Upper lobe of right lung (tissue), 1 donor: ENCODE results near the gene SLC24A4. TPM values are rescaled to one million over a fixed set of nuclear protein-coding genes. Genes with fewer than 3 reads are reported as not detected.
"Not testable (repeated sequence)": the region's sequence is repeated elsewhere in the genome, so short reads cannot be mapped to it uniquely, and the experiment has no call there.

ENCODE experiments used
- ATAC-seq: fragments of 200-7000 bp; cut with Tn5 transposase; one replicate; pipeline ENCODE4 v1.9.1; 2020; ENCODE audit warnings: mild to moderate bottlenecking, moderate library complexity
- DNase-seq: peaks from one replicate; pipeline ENCODE4 v3.0.0-alpha.2; 2020
- H3K27ac ChIP-seq: fragments of 200-600 bp; one replicate; pipeline ENCODE4 v1.8.0; 2022
- H3K27me3 ChIP-seq: fragments of 200-600 bp; one replicate; pipeline ENCODE4 v1.8.0; 2022; ENCODE audit warnings: mild to moderate bottlenecking
- H3K36me3 ChIP-seq: fragments of 200-600 bp; one replicate; pipeline ENCODE4 v1.8.0; 2022
- H3K4me1 ChIP-seq: fragments of 200-600 bp; one replicate; pipeline ENCODE4 v1.8.0; 2022
- H3K4me3 ChIP-seq: fragments of 200-600 bp; one replicate; pipeline ENCODE4 v1.8.0; 2022; ENCODE audit warnings: mild to moderate bottlenecking
- H3K9me3 ChIP-seq: fragments of 200-600 bp; one replicate; pipeline ENCODE4 v1.8.0; 2022
- CTCF ChIP-seq: fragments of 200-600 bp; IDR thresholded peaks from one replicate; pipeline ENCODE4 v1.8.0; 2022; ENCODE audit warnings: antibody characterized with exemption
- intact Hi-C: fragments of 100-400 bp; cut with DNase I; formaldehyde crosslinking; loops from one replicate; pipeline ENCODE4 v1.11.0; 2022
- total RNA-seq: library from RNA; stranded (reverse); fragmentation: NEBNext Ultra II Directional; extraction: Animal tissue kit (Norgen Biotek cat#: 25700); gene quantifications from one replicate; pipeline ENCODE4 v1.2.1, GENCODE V29; 2021
- donor health status: DM: no; HTN: yes; CAD: no; lungs with severe emphysema.

The SLC24A4 gene
- total RNA-seq, 1 donor from 2014 or later = 1.6 TPM

- intact Hi-C loops = no loop called here
- H3K4me1 ChIP-seq = peaks cover 30% of the 10 kb centered on the region
- H3K27me3 ChIP-seq = no peaks in the 10 kb centered on the region
- no peak for TF ChIP-seq CTCF
- ATAC-seq = peak; percentile 91
- peak; percentile 77 for DNase-seq
- H3K27ac ChIP-seq = peak overlapping the region; percentile 51
- H3K36me3 ChIP-seq = no peaks in the 10 kb centered on the region
- H3K9me3 ChIP-seq = no peaks in the 10 kb centered on the region
- no peak overlapping the region for H3K4me3 ChIP-seq
Observed at GRCh38 chr14:92531106-92531873, 208.3 kb downstream of the SLC24A4 start.

GRCh38 chr14:92532490-92533163, 209.7 kb downstream of the SLC24A4 start:
- DNase-seq (peak; percentile 49), ATAC-seq (no peak)
- Histone ChIP-seq H3K27ac (peak overlapping the region; percentile 51), H3K27me3 (no peaks in the 10 kb centered on the region), H3K9me3 (no peaks in the 10 kb centered on the region), H3K4me1 (peaks cover 37% of the 10 kb centered on the region), H3K36me3 (no peaks in the 10 kb centered on the region), H3K4me3 (no peak overlapping the region)
- intact Hi-C loops = no loop called here
- no peak for TF ChIP-seq CTCF

GRCh38 chr14:92534932-92535643, 212.1 kb downstream of the SLC24A4 start:
- Histone ChIP-seq H3K9me3 (no peaks in the 10 kb centered on the region), H3K27ac (no peak overlapping the region), H3K36me3 (no peaks in the 10 kb centered on the region), H3K27me3 (no peaks in the 10 kb centered on the region), H3K4me1 (peaks cover 58% of the 10 kb centered on the region), H3K4me3 (no peak overlapping the region)
- ATAC-seq (no peak), DNase-seq (peak; percentile 32)
- intact Hi-C loops = no loop called here
- no peak for TF ChIP-seq CTCF

DNA sequence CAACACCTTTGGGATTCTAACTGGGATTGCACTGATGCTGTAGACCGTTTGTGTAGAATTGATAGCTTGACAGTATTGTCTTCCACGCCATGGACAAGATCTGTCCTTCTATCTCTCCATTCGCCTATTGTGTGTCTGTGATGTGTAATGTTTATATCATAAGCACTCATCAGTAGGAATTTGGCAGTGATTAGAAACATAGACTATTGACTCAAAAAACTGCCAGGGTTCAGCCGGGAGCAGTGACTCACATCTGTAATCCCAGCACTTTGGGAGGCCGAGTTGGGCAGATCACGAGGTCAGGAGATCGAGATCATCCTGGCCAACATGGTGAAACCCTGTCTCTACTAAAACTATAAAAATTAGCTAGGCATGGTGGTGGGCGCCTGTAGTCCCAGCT, 213.3 kb downstream of the SLC24A4 start:
- H3K4me1 ChIP-seq = peaks cover 60% of the 10 kb centered on the region
- H3K9me3 ChIP-seq, H3K4me3 ChIP-seq, intact Hi-C loops, H3K36me3 ChIP-seq, DNase-seq, H3K27me3 ChIP-seq, H3K27ac ChIP-seq, ATAC-seq: not testable (repeated sequence)

DNA sequence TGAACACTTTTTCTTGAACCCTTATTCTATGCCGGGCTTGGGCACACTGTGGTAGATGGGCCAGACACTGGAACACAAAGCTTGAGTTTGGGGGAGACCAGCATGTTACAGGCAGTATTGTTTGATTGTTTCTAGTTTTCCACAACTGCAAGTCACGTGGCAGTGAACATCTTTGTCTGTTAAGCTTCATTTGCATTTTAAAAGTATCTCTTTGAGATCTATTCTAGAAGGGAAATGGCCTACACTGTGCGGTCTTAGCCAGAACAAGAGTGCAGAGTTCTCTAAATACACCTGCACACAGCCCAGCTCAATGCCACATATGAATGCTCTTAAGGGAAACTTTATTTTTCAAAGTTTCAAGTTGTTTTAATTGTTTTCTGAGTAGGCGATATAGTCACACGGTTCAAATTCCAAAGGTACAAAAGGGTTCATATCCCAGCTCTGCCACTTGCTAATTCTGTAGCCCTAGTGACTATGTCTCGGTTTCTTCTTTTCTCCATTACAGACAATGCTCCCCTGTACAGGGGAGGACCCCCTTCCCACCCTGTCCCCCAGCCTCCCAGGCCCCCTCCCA, 215.5 kb downstream of the SLC24A4 start:
- DNase-seq = no peak
- TF ChIP-seq CTCF = no peak
- peak overlapping the region; percentile 88 for H3K27ac ChIP-seq
- intact Hi-C loops = no loop called here
- no peak overlapping the region for H3K4me3 ChIP-seq
- H3K9me3 ChIP-seq = no peaks in the 10 kb centered on the region
- no peaks in the 10 kb centered on the region for H3K36me3 ChIP-seq
- H3K27me3 ChIP-seq = no peaks in the 10 kb centered on the region
- H3K4me1 ChIP-seq = peaks cover 54% of the 10 kb centered on the region
- no peak for ATAC-seq
